ENCODE measurements around the gene GGCT.

GGCT gene

DNA sequence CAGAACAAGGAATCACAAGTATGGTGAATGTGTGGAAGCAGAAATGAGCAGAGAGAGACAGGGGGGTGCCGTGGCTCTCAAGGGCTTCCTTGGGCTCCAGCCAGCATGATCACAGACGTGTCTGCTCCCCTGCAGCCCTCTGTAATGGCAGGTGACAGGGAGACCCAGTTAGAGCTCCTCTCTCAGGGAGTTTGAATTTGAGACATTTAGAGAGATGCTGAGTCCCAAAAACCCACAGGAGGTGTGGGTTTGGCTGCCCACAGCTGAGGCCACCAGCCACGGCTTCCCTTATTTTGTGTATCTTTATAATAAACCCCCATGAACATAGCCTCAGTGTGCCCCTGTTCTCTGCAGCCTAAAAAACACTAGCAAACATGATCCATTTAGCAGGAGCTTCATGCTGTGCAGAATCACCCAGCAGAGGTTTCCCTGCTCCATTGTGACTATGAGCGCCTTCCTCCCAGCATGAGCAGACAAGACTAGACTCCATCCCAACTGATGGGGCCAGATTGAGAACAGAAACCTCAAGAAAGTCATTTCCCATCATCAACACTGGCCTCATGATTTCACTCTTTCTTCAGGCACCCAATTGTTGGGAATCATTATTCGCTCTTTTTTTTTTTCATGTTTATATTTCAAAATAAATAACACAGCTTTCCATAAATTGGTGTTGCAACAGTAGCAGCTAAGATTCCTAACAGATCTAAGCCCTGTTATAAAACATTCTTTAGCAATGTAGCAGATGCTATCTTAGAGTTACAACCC is 39.4 kb downstream of the GGCT start:
- FAIRE-seq (no peak), DNase-seq (ENCODE audit: insufficient read length, low spot score) (no peak)

DNA sequence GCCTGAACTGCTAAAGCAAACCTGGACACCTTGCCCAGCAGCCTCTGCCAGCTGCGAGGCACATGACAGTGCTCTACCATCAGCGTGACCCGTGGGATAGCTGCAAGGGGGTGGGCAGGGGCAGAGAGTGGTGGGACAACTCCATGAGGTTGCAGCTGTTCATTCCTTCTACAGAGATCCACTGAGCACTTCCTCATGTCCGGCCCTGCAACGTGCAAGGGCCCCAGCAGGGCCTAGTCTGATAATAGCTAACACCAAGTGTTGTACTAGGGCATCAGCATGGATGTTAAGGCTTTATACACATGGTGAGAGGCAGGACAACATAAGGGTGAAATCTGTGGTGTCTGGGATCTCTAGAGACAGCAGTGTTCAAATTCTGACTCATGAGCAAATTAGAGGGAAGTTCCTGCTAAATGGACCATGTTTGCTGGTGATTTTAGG is 40.4 kb downstream of the GGCT start:
- DNase-seq (ENCODE audit: insufficient read length, low spot score) (no peak), FAIRE-seq (peak; percentile 66)

- DNase-seq (ENCODE audit: insufficient read length, low spot score), result peak; percentile 43
These were observed 41.1 kb downstream of the GGCT start for GRCh38 chr7:30463405-30464145.

GRCh38 chr7:30462179-30462578 is 42.5 kb downstream of the GGCT start:
- FAIRE-seq, result no peak
- no peak for DNase-seq (ENCODE audit: insufficient read length, low spot score)

More at GRCh38 chr7:30463405-30464145, 41.1 kb downstream of the GGCT start:
- FAIRE-seq, result peak; percentile 76

- DNase-seq (ENCODE audit: insufficient read length, low spot score) (no peak), FAIRE-seq (no peak)
These were observed 44.4 kb downstream of the GGCT start for GRCh38 chr7:30460246-30460633.

- FAIRE-seq (no peak), DNase-seq (ENCODE audit: insufficient read length, low spot score) (no peak)
These were observed 44.9 kb downstream of the GGCT start for GRCh38 chr7:30459591-30460245.

GRCh38 chr7:30458311-30458710 is 46.3 kb downstream of the GGCT start:
- FAIRE-seq (no peak), DNase-seq (ENCODE audit: insufficient read length, low spot score) (no peak)

- DNase-seq (ENCODE audit: insufficient read length, low spot score) (no peak), FAIRE-seq (no peak)
These were observed 50.7 kb downstream of the GGCT start for GRCh38 chr7:30453921-30454320.

DNA sequence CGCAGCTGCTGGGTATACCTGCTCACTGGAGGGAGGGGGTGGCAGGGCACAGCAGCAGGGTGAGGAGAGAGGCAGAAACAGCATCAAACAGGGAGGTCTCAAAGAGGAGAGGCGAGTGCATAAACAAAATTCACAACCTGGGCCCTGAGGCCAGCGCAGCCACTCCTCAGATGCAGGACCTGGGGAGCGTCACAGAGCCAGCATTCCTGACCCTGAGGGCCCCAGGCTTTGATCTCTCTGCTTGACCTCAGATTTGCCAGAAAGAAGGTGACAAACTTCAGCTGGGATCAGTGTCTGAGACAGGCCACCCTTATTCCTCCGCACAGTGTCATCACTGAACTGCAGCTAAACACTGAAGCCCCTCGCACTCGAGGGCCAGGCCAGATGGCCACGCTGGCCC is 51.6 kb downstream of the GGCT start:
- no peak for DNase-seq (ENCODE audit: insufficient read length, low spot score)
- no peak for FAIRE-seq

GRCh38 chr7:30452280-30452930 is 52.2 kb downstream of the GGCT start:
- no peak for FAIRE-seq

GRCh38 chr7:30451539-30452279 is 52.9 kb downstream of the GGCT start:
- DNase-seq (ENCODE audit: insufficient read length, low spot score) (no peak), FAIRE-seq (no peak)

More at GRCh38 chr7:30452280-30452930, 52.2 kb downstream of the GGCT start:
- DNase-seq (ENCODE audit: insufficient read length, low spot score), result no peak

- no peak for FAIRE-seq
- no peak for DNase-seq (ENCODE audit: insufficient read length, low spot score)
These were observed 53.6 kb downstream of the GGCT start for GRCh38 chr7:30450983-30451497.

- FAIRE-seq, result no peak
These were observed 54.2 kb downstream of the GGCT start for GRCh38 chr7:30450240-30450982.

GRCh38 chr7:30448461-30449189 is 56.0 kb downstream of the GGCT start:
- DNase-seq (ENCODE audit: insufficient read length, low spot score) (no peak), FAIRE-seq (no peak)

More at GRCh38 chr7:30450240-30450982, 54.2 kb downstream of the GGCT start:
- no peak for DNase-seq (ENCODE audit: insufficient read length, low spot score)

- DNase-seq (ENCODE audit: insufficient read length, low spot score), result no peak
- no peak for FAIRE-seq
These were observed 57.2 kb downstream of the GGCT start for GRCh38 chr7:30447466-30447865.
